Fibroblast of skin of left biceps (primary cell): ENCODE measurements around the gene GRIK2.

Source experiments
- DNase-seq, 2 experiments: peaks; one replicate each; pipeline ENCODE4 v3.0.0-alpha.2; 2013; ENCODE audit warnings: low read depth in 2 of 2

The GRIK2 gene

GRCh38 chr6:101716387-101716786 lies 322.9 kb downstream of the GRIK2 start:
- DNase-seq: no peak

- no peak for DNase-seq
Observed at GRCh38 chr6:101716810-101717209, 323.3 kb downstream of the GRIK2 start.

- no peak for DNase-seq
Observed at GRCh38 chr6:101719521-101719920, 326.0 kb downstream of the GRIK2 start.

- peak in 1 of 2 experiments; percentile 5 for DNase-seq
Observed at GRCh38 chr6:101722471-101722870, 329.0 kb downstream of the GRIK2 start.

- DNase-seq: peak; percentile 98
Observed at GRCh38 chr6:101722991-101723579, 329.6 kb downstream of the GRIK2 start.

GRCh38 chr6:101728388-101728787 lies 334.9 kb downstream of the GRIK2 start:
- DNase-seq: no peak

- DNase-seq: no peak
Observed at GRCh38 chr6:101728956-101729355, 335.4 kb downstream of the GRIK2 start.

GRCh38 chr6:101730954-101731353 lies 337.4 kb downstream of the GRIK2 start:
- DNase-seq: no peak

- no peak for DNase-seq
Observed at GRCh38 chr6:101733899-101734298, 340.4 kb downstream of the GRIK2 start.

GRCh38 chr6:101738481-101738880 lies 345.0 kb downstream of the GRIK2 start:
- DNase-seq: no peak

GRCh38 chr6:101740631-101741030 lies 347.1 kb downstream of the GRIK2 start:
- no peak for DNase-seq

- no peak for DNase-seq
Observed at GRCh38 chr6:101741474-101742171, 348.1 kb downstream of the GRIK2 start.

GRCh38 chr6:101747160-101747559 lies 353.7 kb downstream of the GRIK2 start:
- no peak for DNase-seq

- DNase-seq: no peak
Observed at GRCh38 chr6:101747716-101748115, 354.2 kb downstream of the GRIK2 start.

- no peak for DNase-seq
Observed at GRCh38 chr6:101755931-101756330, 362.4 kb downstream of the GRIK2 start.

GRCh38 chr6:101758368-101758767 lies 364.9 kb downstream of the GRIK2 start:
- DNase-seq: peak; percentile 54 to 62

GRCh38 chr6:101760843-101761621 lies 367.5 kb downstream of the GRIK2 start:
- peak; percentile 85 to 86 for DNase-seq

- no peak for DNase-seq
Observed at GRCh38 chr6:101762851-101763250, 369.3 kb downstream of the GRIK2 start.

GRCh38 chr6:101765281-101765680 lies 371.8 kb downstream of the GRIK2 start:
- DNase-seq: no peak

GRCh38 chr6:101770116-101770515 lies 376.6 kb downstream of the GRIK2 start:
- DNase-seq: no peak

- DNase-seq: no peak
Observed at GRCh38 chr6:101776919-101777350, 383.4 kb downstream of the GRIK2 start.

- no peak for DNase-seq
Observed at GRCh38 chr6:101777646-101778045, 384.1 kb downstream of the GRIK2 start.
